HEK293 (cell line): ENCODE results near the gene LHFPL5.

Experiments
- CTCF ChIA-PET: fragments of 350-600 bp; formaldehyde crosslinking; extraction: SDS; loops from one replicate; lab custom pipeline; 2021; ENCODE audit warnings: antibody characterized with exemption; lab: Yijun Ruan, JAX
- POLR2A ChIA-PET: fragments of 300-600 bp; formaldehyde crosslinking; extraction: SDS; loops from one replicate; lab custom pipeline; 2020; ENCODE audit warnings: antibody characterized with exemption, inconsistent platforms; lab: Yijun Ruan, JAX
- H3K27ac ChIP-seq: fragments of 200-500 bp; sonication (Bioruptor generic); 2 replicates; pipeline ENCODE4 v1.5.1; 2014; ENCODE audit warnings: low read depth, low read length, control low read depth, inconsistent platforms; ENCODE audit errors: extremely low read depth
- H3K36me3 ChIP-seq, 2 experiments: fragments of 200-500 bp in 1 of 2; sonication (Bioruptor generic) in 1 of 2; 1 replicate in 1 of 2; 2 replicates in 1 of 2; pipeline ENCODE4 v1.5.1; 2014 to 2017; ENCODE audit warnings: inconsistent platforms in 2 of 2, low read length in 2 of 2; ENCODE audit not compliant: control insufficient read depth in 2 of 2, insufficient read depth in 1 of 2
- H3K4me1 ChIP-seq: fragments of 200-500 bp; sonication (Bioruptor generic); 2 replicates; pipeline ENCODE4 v1.5.1; 2014; ENCODE audit warnings: mild to moderate bottlenecking, low read length, inconsistent platforms; ENCODE audit not compliant: control insufficient read depth, insufficient read depth
- H3K4me3 ChIP-seq: 2 replicates; pipeline ENCODE4 v1.5.1; 2011; ENCODE audit warnings: low read depth, mild to moderate bottlenecking, control low read depth, low read length, moderate library complexity
- H3K9me3 ChIP-seq: fragments of 200-500 bp; sonication (Bioruptor generic); 2 replicates; pipeline ENCODE4 v1.5.1; 2014; ENCODE audit warnings: low read depth, low read length, inconsistent platforms; ENCODE audit not compliant: control insufficient read depth, insufficient read depth
- BCL6B ChIP-seq: fragments of 450-650 bp; formaldehyde crosslinking; IDR thresholded peaks from 2 replicates; pipeline ENCODE4 v1.5.1; 2017; ENCODE audit warnings: missing biosample characterization, missing genetic modification characterization
- FEZF1 ChIP-seq: fragments of 450-650 bp; formaldehyde crosslinking; IDR thresholded peaks from 2 replicates; pipeline ENCODE4 v1.5.1; 2016; ENCODE audit warnings: missing biosample characterization, missing genetic modification characterization
- GLIS2 ChIP-seq: fragments of 450-650 bp; formaldehyde crosslinking; IDR thresholded peaks from 2 replicates; pipeline ENCODE4 v1.5.1; 2016; ENCODE audit warnings: missing biosample characterization, missing genetic modification characterization
- HOXC10 ChIP-seq: sonication (generic); formaldehyde crosslinking; IDR thresholded peaks from 2 replicates; pipeline ENCODE4 v1.8.1; 2023; ENCODE audit warnings: mild to moderate bottlenecking, missing genetic modification reagents
- SETDB1 ChIP-seq: IDR thresholded peaks from one replicate; pipeline ENCODE4 v1.6.1; 2017; ENCODE audit warnings: mild to moderate bottlenecking, low read length, moderate library complexity, mixed read lengths; ENCODE audit not compliant: insufficient read length
- ZBTB10 ChIP-seq: fragments of 450-650 bp; formaldehyde crosslinking; IDR thresholded peaks from 2 replicates; pipeline ENCODE4 v1.5.1; 2016; ENCODE audit warnings: missing biosample characterization, missing genetic modification characterization
- ZBTB20 ChIP-seq: fragments of 450-650 bp; formaldehyde crosslinking; IDR thresholded peaks from 2 replicates; pipeline ENCODE4 v1.5.1; 2016; ENCODE audit warnings: missing biosample characterization, missing genetic modification characterization
- ZNF292 ChIP-seq: fragments of 450-650 bp; formaldehyde crosslinking; IDR thresholded peaks from 2 replicates; pipeline ENCODE4 v1.5.1; 2016; ENCODE audit warnings: low read depth, missing biosample characterization, missing genetic modification characterization, borderline replicate concordance
- ZNF335 ChIP-seq: fragments of 450-650 bp; formaldehyde crosslinking; conservative IDR thresholded peaks from 2 replicates; pipeline ENCODE4 v1.5.1; 2016; ENCODE audit warnings: missing biosample characterization, missing genetic modification characterization
- ZNF394 ChIP-seq: fragments of 450-650 bp; formaldehyde crosslinking; IDR thresholded peaks from 2 replicates; pipeline ENCODE4 v1.5.1; 2016; ENCODE audit warnings: missing biosample characterization, missing genetic modification characterization, mild to moderate bottlenecking, moderate library complexity, borderline replicate concordance
- ZNF423 ChIP-seq: fragments of 450-650 bp; formaldehyde crosslinking; IDR thresholded peaks from 2 replicates; pipeline ENCODE4 v1.5.1; 2016; ENCODE audit warnings: missing biosample characterization, missing genetic modification characterization
- ZNF433 ChIP-seq: fragments of 450-650 bp; formaldehyde crosslinking; IDR thresholded peaks from 2 replicates; pipeline ENCODE4 v1.5.1; 2016; ENCODE audit warnings: missing biosample characterization, missing genetic modification characterization, low read depth
- ZNF501 ChIP-seq: fragments of 450-650 bp; formaldehyde crosslinking; IDR thresholded peaks from 2 replicates; pipeline ENCODE4 v1.5.1; 2016; ENCODE audit warnings: missing biosample characterization, missing genetic modification characterization
- ZNF510 ChIP-seq: fragments of 450-650 bp; formaldehyde crosslinking; IDR thresholded peaks from 2 replicates; pipeline ENCODE4 v1.5.1; 2018; ENCODE audit warnings: mild to moderate bottlenecking, missing genetic modification characterization, missing biosample characterization; ENCODE audit not compliant: insufficient replicate concordance
- ZNF623 ChIP-seq: fragments of 450-650 bp; formaldehyde crosslinking; IDR thresholded peaks from 2 replicates; pipeline ENCODE4 v1.5.1; 2016; ENCODE audit warnings: missing biosample characterization, missing genetic modification characterization
- ZNF645 ChIP-seq: fragments of 450-650 bp; formaldehyde crosslinking; IDR thresholded peaks from 2 replicates; pipeline ENCODE4; 2016; ENCODE audit warnings: missing biosample characterization, missing genetic modification characterization
- ZNF664 ChIP-seq: fragments of 450-650 bp; formaldehyde crosslinking; IDR thresholded peaks from 2 replicates; pipeline ENCODE4 v1.5.1; 2016; ENCODE audit warnings: missing biosample characterization, missing genetic modification characterization
- ZNF670 ChIP-seq: fragments of 450-650 bp; formaldehyde crosslinking; IDR thresholded peaks from 2 replicates; pipeline ENCODE4 v1.5.1; 2016; ENCODE audit warnings: missing biosample characterization, missing genetic modification characterization, low read depth
- ZNF747 ChIP-seq: fragments of 450-650 bp; formaldehyde crosslinking; IDR thresholded peaks from 2 replicates; pipeline ENCODE4 v1.5.1; 2016; ENCODE audit warnings: missing biosample characterization, missing genetic modification characterization
- ZNF768 ChIP-seq: fragments of 450-650 bp; formaldehyde crosslinking; IDR thresholded peaks from 2 replicates; pipeline ENCODE4 v1.5.1; 2018; ENCODE audit warnings: missing biosample characterization, mild to moderate bottlenecking, missing genetic modification characterization
- ZNF777 ChIP-seq: fragments of 450-650 bp; formaldehyde crosslinking; IDR thresholded peaks from 2 replicates; pipeline ENCODE4 v1.5.1; 2017; ENCODE audit warnings: missing biosample characterization, missing genetic modification characterization, borderline replicate concordance
- ZNF837 ChIP-seq: fragments of 450-650 bp; formaldehyde crosslinking; IDR thresholded peaks from 2 replicates; pipeline ENCODE4 v1.5.1; 2016; ENCODE audit warnings: missing biosample characterization, missing genetic modification characterization
- ZSCAN16 ChIP-seq: fragments of 450-650 bp; formaldehyde crosslinking; IDR thresholded peaks from 2 replicates; pipeline ENCODE4 v1.5.1; 2016; ENCODE audit warnings: missing biosample characterization, missing genetic modification characterization

LHFPL5 gene

GRCh38 chr6:35780719-35781118 lies 24.4 kb upstream of the LHFPL5 start, which contains the start of gene CLPSL1:
CLPSL1 (plus strand) TSS chr6:35781019; CDS start chr6:35781111, 92 bp downstream.
- no peak for TF ChIP-seq GLIS2 (tag by site-specific recombination)
- TF ChIP-seq BCL6B (tag by site-specific recombination): no peak
- TF ChIP-seq ZNF501: no peak
- TF ChIP-seq ZNF670 (tag by site-specific recombination): no peak
- TF ChIP-seq ZNF510 (tag by site-specific recombination): no peak
- TF ChIP-seq ZNF837 (tag by site-specific recombination): no peak
- TF ChIP-seq FEZF1: no peak
- TF ChIP-seq SETDB1: no peak
- TF ChIP-seq ZSCAN16: no peak
- no peak for TF ChIP-seq ZNF747 (tag by site-specific recombination)
- no peak for TF ChIP-seq ZBTB20
- TF ChIP-seq ZNF768: no peak
- no peak for TF ChIP-seq ZNF777
- TF ChIP-seq ZNF292 (tag by site-specific recombination): no peak
- TF ChIP-seq ZNF394 (tag by site-specific recombination): no peak
- no peak for TF ChIP-seq ZNF433 (tag by site-specific recombination)
- H3K4me1 ChIP-seq: no peaks in the 10 kb centered on the region
- ChIA-PET CTCF (no interaction called here), POLR2A (no interaction called here)
- H3K9me3 ChIP-seq: no peaks in the 10 kb centered on the region
- no peaks in the 10 kb centered on the region for H3K36me3 ChIP-seq
- no peak within 1 kb of the TSS for H3K27ac ChIP-seq
- H3K4me3 ChIP-seq: no peak within 1 kb of the TSS

GRCh38 chr6:35781290-35781689 lies 23.9 kb upstream of the LHFPL5 start:
- TF ChIP-seq ZNF335: no peak
- no peak for TF ChIP-seq ZNF623
- no peak for TF ChIP-seq ZBTB20
- no peak for TF ChIP-seq HOXC10 (CRISPR knock-in tag)
- TF ChIP-seq ZBTB10 (tag by site-specific recombination): no peak
- TF ChIP-seq ZNF664 (tag by site-specific recombination): peak; percentile 97
- no peak for TF ChIP-seq ZNF645 (tag by site-specific recombination)
- TF ChIP-seq ZNF423 (tag by site-specific recombination): no peak
- Histone ChIP-seq H3K27ac (no peak overlapping the region), H3K9me3 (no peaks in the 10 kb centered on the region), H3K4me3 (no peak overlapping the region), H3K36me3 (no peaks in the 10 kb centered on the region), H3K4me1 (no peaks in the 10 kb centered on the region)
- ChIA-PET CTCF (no interaction called here), POLR2A (no interaction called here)
